BJ (cell line): Measurements from ENCODE around the gene UGT1A6. TPM values are rescaled to one million over a fixed set of nuclear protein-coding genes. Genes with fewer than 3 reads are reported as not detected.
A peak's percentile ranks its signal among the peaks of the same experiment; 100 is the strongest.

Source experiments
- CTCF ChIA-PET: fragments of 350-600 bp; formaldehyde crosslinking; extraction: SDS; loops from one replicate; lab custom pipeline; 2021; ENCODE audit warnings: antibody characterized with exemption, inconsistent platforms; lab: Yijun Ruan, JAX
- POLR2A ChIA-PET: fragments of 300-600 bp; sonication (Branson Sonifier 250); formaldehyde crosslinking; extraction: SDS; loops from one replicate; lab custom pipeline; 2021; ENCODE audit warnings: antibody characterized with exemption; lab: Charles Lee
- DNase-seq: peaks from one replicate; pipeline ENCODE4 v3.0.0-alpha.2; 2011; ENCODE audit warnings: low read depth
- H3K27me3 ChIP-seq: 2 replicates; pipeline ENCODE4 v1.6.0; 2011; ENCODE audit warnings: low read length; ENCODE audit not compliant: control insufficient read depth, insufficient read depth
- H3K36me3 ChIP-seq: 2 replicates; pipeline ENCODE4 v1.5.1; 2011; ENCODE audit warnings: low read length; ENCODE audit not compliant: control insufficient read depth, insufficient read depth
- H3K4me3 ChIP-seq: 2 replicates; pipeline ENCODE4 v1.5.1; 2011; ENCODE audit warnings: low read depth, mild to moderate bottlenecking, control low read depth, low read length
- CTCF ChIP-seq: IDR thresholded peaks from 2 replicates; pipeline ENCODE4 v1.5.1; 2011; ENCODE audit warnings: low read depth, mild to moderate bottlenecking, control low read depth, inconsistent platforms, low read length, moderate library complexity; ENCODE audit not compliant: insufficient read depth
- polyA plus RNA-seq: library from polyadenylated mRNA; depleted of rRNA; stranded (reverse); fragments of >200 nt; gene quantifications from 2 replicates; pipeline ENCODE4 v1.2.3, GENCODE V29; 2011

Gene UGT1A6
- polyA plus RNA-seq, 1 experiment = not detected

- Histone ChIP-seq H3K27me3 (no peaks in the 10 kb centered on the region), H3K4me3 (no peak overlapping the region), H3K36me3 (no peaks in the 10 kb centered on the region)
- ChIA-PET POLR2A (no interaction called here), CTCF (interaction anchor here (0.6 to 3.1 kb wide), 16 partner anchors 10 to 307 kb away, joined by 3 to 56 read pairs (median 5); partner anchors contain the start of genes UGT1A6 and UGT1A9)
- DNase-seq = no peak
- TF ChIP-seq CTCF = peak; percentile 96
Observed at GRCh38 chr2:233711312-233712008, 18.8 kb downstream of the UGT1A6 start.

GRCh38 chr2:233712611-233713261, 20.0 kb downstream of the UGT1A6 start, which contains the start of gene UGT1A5:
UGT1A5 (plus strand) TSS chr2:233712907; CDS start chr2:233712992, 85 bp downstream.
- Histone ChIP-seq H3K36me3 (no peaks in the 10 kb centered on the region), H3K4me3 (no peak within 1 kb of the TSS), H3K27me3 (no peaks in the 10 kb centered on the region)
- DNase-seq = no peak
- ChIA-PET POLR2A (no interaction called here), CTCF (interaction anchor here (0.8 to 3.1 kb wide), 8 partner anchors 8 to 308 kb away, joined by 3 to 56 read pairs (median 4); partner anchors contain the start of gene UGT1A6)
- TF ChIP-seq CTCF = no peak

- CTCF ChIA-PET = interaction anchor here (1.0 to 3.1 kb wide), 2 partner anchors 265 to 269 kb away, joined by 3 to 56 read pairs; no protein-coding TSS in a partner anchor
- POLR2A ChIA-PET = no interaction called here
- no peak overlapping the region for H3K4me3 ChIP-seq
- H3K36me3 ChIP-seq = no peaks in the 10 kb centered on the region
- H3K27me3 ChIP-seq = no peaks in the 10 kb centered on the region
- no peak for TF ChIP-seq CTCF
- DNase-seq = no peak
Observed at GRCh38 chr2:233713262-233713615, 20.5 kb downstream of the UGT1A6 start.

- H3K27me3 ChIP-seq = no peaks in the 10 kb centered on the region
- ChIA-PET POLR2A (no interaction called here), CTCF (interaction anchor here (0.7 kb wide), 1 partner anchor 265 kb away, joined by 4 read pairs; no protein-coding TSS in a partner anchor)
- TF ChIP-seq CTCF = no peak
- H3K4me3 ChIP-seq = no peak overlapping the region
- DNase-seq = no peak
- no peaks in the 10 kb centered on the region for H3K36me3 ChIP-seq
Observed at GRCh38 chr2:233714121-233714520, 21.4 kb downstream of the UGT1A6 start.

- Histone ChIP-seq H3K4me3 (no peak within 1 kb of the TSS), H3K36me3 (no peaks in the 10 kb centered on the region), H3K27me3 (no peaks in the 10 kb centered on the region)
- DNase-seq = no peak
- CTCF ChIA-PET = interaction anchor here (1.2 kb wide), 1 partner anchor 269 kb away, joined by 4 read pairs; no protein-coding TSS in a partner anchor
- POLR2A ChIA-PET = no interaction called here
- TF ChIP-seq CTCF = no peak
Observed at GRCh38 chr2:233718552-233718951, 25.9 kb downstream of the UGT1A6 start, which contains the start of gene UGT1A4. UGT1A4 (plus strand) TSS chr2:233718736; CDS start chr2:233718821, 85 bp downstream.
